ENCODE results near the gene BNC2. TPM values are rescaled to one million over a fixed set of nuclear protein-coding genes. Genes with fewer than 3 reads are reported as not detected.

BNC2 gene
- total RNA-seq, 2 donors from 2014 or later = 2.1 to 20.0 TPM

- no peak overlapping the region for H3K27ac ChIP-seq
- H3K9me3 ChIP-seq = no peaks in the 10 kb centered on the region
- H3K36me3 ChIP-seq = no peaks in the 10 kb centered on the region
- no peaks in the 10 kb centered on the region for H3K27me3 ChIP-seq
- intact Hi-C loops (cut with DNase I) = no loop called here
- H3K4me3 ChIP-seq = no peak overlapping the region
- H3K9ac ChIP-seq (ENCODE audit: low read depth in 2 of 2, low read length in 2 of 2) = no peak overlapping the region
- H3K4me1 ChIP-seq = no peaks in the 10 kb centered on the region
- no peak for TF ChIP-seq CTCF (IDR thresholded peaks at IDR 0.05)
- DNase-seq = no peak
These were observed 483.7 kb downstream of the BNC2 start for GRCh38 chr9:16386827-16387077.

- no peaks in the 10 kb centered on the region for H3K4me1 ChIP-seq
- H3K9ac ChIP-seq (ENCODE audit: low read depth in 2 of 2, low read length in 2 of 2) = no peak overlapping the region
- intact Hi-C loops (cut with DNase I) = no loop called here
- no peak overlapping the region for H3K4me3 ChIP-seq
- no peak for DNase-seq
- H3K27me3 ChIP-seq = no peaks in the 10 kb centered on the region
- H3K36me3 ChIP-seq = no peaks in the 10 kb centered on the region
- no peak for TF ChIP-seq CTCF (IDR thresholded peaks at IDR 0.05)
- H3K27ac ChIP-seq = no peak overlapping the region
- H3K9me3 ChIP-seq = no peaks in the 10 kb centered on the region
These were observed 484.3 kb downstream of the BNC2 start for GRCh38 chr9:16386007-16386826.

- no peak for DNase-seq
- Histone ChIP-seq H3K27ac (no peak overlapping the region), H3K27me3 (no peaks in the 10 kb centered on the region), H3K9ac (ENCODE audit: low read depth in 2 of 2, low read length in 2 of 2) (no peak overlapping the region), H3K4me3 (no peak overlapping the region), H3K36me3 (no peaks in the 10 kb centered on the region), H3K4me1 (no peaks in the 10 kb centered on the region), H3K9me3 (no peaks in the 10 kb centered on the region)
- no peak for TF ChIP-seq CTCF (IDR thresholded peaks at IDR 0.05)
- intact Hi-C loops (cut with DNase I) = no loop called here
These were observed 484.9 kb downstream of the BNC2 start for GRCh38 chr9:16385590-16385989.

- H3K27ac ChIP-seq = no peak overlapping the region
- no peak for DNase-seq
- no peaks in the 10 kb centered on the region for H3K27me3 ChIP-seq
- TF ChIP-seq CTCF (IDR thresholded peaks at IDR 0.05) = no peak
- H3K9me3 ChIP-seq = no peaks in the 10 kb centered on the region
- intact Hi-C loops (cut with DNase I) = no loop called here
- no peak overlapping the region for H3K4me3 ChIP-seq
- H3K9ac ChIP-seq (ENCODE audit: low read depth in 2 of 2, low read length in 2 of 2) = no peak overlapping the region
- H3K36me3 ChIP-seq = no peaks in the 10 kb centered on the region
- H3K4me1 ChIP-seq = no peaks in the 10 kb centered on the region
These were observed 485.5 kb downstream of the BNC2 start for GRCh38 chr9:16384993-16385392.

- Histone ChIP-seq H3K4me1 (no peaks in the 10 kb centered on the region), H3K27ac (no peak overlapping the region), H3K4me3 (no peak overlapping the region), H3K9ac (ENCODE audit: low read depth in 2 of 2, low read length in 2 of 2) (no peak overlapping the region), H3K27me3 (no peaks in the 10 kb centered on the region), H3K36me3 (no peaks in the 10 kb centered on the region), H3K9me3 (no peaks in the 10 kb centered on the region)
- DNase-seq = no peak
- no peak for TF ChIP-seq CTCF (IDR thresholded peaks at IDR 0.05)
- intact Hi-C loops (cut with DNase I) = no loop called here
These were observed 493.2 kb downstream of the BNC2 start for GRCh38 chr9:16377311-16377710.

Data from colonic mucosa (tissue), 4 donors.